GM20431 (cell line): Measurements from ENCODE around the gene STPG3.

Source experiments
- in situ Hi-C: fragments of 300-500 bp; cut with MseI, MboI; formaldehyde crosslinking; loops from one replicate; pipeline ENCODE4 v1.15.0; 2020; ENCODE audit warnings: low sequenced_read_pairs; ENCODE audit not compliant: unreplicated experiment

Gene STPG3

DNA sequence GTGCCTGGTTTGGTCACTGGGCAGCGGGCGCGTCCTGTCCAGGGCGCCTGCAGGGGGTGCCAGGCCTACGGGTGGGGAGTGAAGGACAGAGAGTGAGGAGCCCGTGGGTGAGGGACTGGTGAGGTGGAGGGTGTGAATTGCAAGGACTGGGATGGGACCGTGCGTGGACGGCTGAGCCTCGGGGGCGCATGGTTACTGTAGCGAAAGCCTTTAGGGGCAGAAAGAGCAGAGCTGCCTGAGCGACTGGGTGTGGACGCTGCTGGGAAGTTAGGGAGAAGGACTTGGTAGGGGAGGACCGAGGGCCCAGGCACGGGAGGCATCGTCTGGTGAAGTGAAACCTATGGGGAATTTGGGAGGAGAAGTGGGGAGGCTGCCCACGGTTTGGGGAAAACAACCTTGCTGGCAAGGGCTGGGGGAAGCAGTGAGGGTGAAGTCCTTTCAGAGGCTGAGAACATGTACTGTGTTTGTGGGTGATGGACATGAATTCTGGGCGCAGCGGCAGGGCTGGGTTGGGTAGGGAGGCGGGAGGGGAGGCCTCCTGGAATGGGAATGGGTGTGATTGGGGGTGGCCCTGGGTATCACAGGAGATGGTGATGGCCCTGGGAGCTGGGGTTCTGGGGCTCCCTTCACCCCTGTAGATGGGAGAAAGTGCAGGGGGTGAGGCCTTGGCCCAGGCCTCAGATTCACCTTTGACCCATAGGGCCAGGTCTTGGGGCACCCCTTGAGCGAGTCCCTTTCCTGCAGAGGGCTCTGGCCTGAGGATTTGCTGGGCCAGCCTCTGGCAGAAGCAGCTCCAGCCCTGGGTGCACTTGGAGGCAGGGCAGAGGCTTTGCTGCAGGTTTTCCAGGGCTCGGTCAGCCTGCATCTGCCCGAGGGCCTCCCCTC, 24.7 kb downstream of the STPG3 start:
- in situ Hi-C loops: no loop called here

DNA sequence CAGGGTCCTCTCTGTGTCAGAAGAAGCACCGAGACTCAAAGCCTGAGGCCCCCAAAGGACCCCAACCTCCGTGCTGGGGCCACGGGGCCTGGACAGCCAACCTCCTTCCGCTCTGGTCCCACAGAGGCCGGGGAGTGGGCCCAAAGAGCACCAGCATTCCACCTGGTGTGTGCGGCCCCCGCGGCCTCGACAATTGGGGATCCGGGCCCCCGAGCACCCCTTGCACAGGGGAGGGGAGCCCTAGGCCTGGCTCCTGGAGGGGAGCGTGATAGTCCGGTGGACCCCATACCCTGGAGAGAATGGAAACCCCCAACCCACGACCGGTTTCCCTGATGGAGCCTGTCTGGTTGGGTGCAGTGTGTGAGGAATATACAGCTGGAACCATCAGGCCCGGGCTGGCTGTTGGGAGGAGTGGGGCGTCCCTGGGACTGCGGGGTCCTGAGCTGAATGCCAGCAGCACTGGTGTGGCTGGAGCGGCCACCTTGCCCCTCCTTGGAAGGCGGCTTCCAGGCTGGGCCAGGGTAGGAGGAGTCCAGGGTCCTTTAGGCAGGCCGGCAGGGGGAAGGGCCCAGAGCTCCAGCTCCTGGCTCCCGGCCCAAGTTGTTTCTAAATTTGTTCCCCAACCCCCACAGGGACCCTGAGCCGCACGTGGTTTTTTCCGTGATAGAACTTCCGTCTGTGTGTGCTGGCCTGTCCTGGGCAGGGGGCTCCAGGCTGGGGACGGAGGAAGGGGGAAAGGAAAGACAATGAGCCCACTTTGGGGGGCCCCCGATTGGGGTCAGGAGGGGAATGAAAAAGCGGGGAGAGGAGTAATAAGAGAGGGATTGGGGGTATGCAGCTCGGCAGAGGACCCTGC, 25.6 kb downstream of the STPG3 start:
- in situ Hi-C loops: no loop called here

DNA sequence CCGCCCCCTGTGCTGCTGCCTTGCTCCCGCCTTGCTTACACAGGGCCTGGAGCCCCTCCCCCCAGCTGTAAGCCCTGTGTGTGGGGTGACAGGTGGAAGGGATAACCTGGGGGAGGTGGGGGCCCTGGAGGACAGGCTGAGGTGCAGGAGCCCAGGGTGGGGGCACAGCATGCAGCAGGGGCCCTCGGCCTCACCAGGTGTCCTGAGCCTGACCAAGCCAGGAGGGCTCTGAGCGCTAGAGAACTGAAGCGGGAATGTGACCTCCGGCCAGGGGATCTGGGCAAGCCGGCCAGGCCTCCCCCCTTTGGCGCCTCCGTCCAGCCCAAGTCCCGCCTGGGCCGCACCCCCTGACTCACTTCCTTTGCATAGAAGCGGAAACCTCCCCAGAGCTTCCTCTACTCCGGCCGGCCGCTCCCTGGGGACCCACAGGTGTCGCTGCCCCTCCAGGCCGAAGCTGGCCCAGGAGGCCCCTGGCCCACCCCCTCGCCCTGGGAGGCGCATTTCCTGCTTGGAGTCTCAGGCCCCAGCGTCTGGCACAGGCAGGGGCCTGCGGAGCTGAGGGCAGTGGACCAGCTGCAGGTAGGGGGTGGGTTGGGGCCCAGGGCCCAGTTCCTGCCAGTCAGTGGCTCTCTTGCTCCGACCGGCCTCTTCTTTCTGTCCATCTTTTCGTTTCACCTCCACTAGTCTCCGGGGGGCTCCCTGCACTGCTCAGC, 26.4 kb downstream of the STPG3 start, which contains the start of gene TOR4A:
Gene TOR4A, plus strand, starts transcription at position 398 of the 713 bp plus-strand sequence. CDS start 964 bp downstream, outside the sequence.
- in situ Hi-C loops: no loop called here

DNA sequence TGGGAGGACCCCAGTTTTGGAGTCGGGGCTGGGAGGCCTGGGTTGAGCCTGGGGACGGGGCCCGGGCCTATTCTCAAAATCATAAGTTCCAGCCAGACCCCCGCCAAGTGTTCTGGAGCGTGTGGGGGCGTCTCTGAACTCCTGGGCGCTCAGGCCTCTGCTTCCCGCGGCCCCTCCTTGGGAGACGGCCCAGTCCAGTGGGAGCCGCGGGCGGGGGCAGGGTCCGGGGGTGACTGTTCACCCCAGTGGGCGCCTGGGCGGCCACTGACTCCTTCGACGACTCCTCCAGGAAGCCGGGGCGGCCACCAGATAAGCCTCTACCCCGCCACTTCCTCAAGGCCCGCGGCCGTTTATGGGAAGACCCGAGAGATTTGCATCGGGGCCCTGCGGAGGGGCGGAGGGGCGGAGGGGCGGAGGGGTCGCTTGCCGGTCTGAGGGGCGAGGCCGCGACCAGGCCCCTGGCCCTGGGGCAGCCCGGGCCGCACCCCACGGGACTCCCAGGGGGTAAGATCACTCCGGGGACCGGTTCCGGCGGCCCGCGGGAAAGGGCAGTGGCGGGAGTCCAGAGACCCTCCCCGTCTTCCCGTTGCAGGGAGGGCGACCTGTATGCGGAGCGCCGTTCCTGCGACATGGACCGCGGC, 27.1 kb downstream of the STPG3 start:
- in situ Hi-C loops: no loop called here

DNA sequence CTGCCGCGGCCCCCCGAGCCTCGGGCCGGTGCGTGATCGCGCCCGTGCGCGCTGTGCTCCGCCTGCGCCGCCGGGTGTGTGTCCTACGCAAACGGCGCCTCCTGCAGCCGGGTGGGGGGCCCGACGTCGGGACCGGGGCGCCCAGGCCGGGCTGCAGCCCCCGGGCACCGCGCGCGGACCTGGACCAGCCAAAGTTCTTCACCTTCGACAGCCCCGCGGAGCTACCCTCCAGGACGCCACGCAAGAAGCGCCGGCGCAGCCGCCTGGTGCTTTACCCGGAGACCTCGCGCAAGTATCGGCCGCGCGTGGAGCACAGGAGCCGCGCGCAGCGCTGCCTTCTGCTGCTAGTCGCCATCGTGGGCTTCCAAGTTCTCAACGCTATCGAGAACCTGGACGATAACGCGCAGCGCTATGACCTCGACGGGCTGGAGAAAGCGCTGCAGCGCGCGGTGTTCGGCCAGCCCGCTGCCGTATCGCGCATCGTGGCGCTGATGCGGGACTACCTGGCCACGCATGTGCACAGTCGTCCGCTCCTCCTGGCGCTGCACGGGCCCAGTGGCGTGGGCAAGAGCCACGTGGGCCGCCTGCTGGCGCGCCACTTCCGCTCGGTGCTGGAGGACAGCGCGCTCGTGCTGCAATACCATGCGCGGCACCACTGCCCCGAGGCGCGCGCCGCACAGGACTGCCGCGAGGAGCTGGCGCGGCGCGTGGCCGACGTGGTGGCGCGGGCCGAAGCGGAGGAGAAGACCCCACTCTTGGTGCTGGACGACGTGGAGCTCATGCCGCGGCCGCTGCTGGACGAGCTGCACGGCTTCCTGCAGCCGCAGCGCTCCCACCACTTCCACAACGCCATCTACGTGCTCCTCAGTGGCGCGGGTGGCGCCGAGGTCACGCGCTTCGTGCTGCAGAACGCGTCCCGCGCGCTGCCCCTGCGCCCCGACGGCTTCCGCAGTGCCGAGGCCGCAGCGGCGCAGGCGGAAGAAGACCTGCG, 27.9 kb downstream of the STPG3 start:
- in situ Hi-C loops: no loop called here

DNA sequence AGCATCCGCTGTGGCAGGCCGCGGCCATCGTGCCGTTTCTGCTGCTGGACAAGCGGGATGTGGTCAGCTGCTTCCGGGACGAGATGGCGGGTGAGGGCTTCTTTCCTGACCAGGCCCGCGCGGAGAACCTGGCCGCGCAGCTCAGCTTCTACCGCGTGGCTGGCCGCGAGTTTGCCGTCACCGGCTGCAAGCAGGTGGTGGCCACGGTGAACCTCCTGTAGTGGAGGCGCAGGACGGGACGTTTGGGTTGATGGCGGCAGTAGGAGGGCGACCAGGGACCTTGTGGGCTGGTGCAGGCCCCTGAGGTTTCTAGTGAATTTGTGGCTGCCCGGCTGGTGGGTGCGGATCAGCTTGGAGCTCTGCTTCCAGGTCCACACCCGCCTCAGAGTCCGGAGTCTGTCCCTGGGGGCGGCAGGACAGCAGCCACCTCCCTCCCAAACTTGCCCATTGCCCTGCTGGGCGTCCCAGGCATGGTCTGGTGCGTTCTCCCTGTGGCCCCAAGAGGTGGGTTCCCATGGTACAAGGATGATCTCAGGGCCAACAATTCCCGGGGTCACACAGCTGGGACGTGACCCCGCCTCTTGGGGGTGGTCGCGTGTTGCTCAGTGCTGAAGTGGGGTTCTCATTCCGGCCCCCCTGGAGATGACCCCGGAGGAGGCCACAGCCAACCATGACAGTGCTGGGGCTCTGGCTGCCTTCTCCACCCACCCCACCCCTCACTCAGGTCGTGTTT, 28.8 kb downstream of the STPG3 start:
- in situ Hi-C loops: no loop called here

DNA sequence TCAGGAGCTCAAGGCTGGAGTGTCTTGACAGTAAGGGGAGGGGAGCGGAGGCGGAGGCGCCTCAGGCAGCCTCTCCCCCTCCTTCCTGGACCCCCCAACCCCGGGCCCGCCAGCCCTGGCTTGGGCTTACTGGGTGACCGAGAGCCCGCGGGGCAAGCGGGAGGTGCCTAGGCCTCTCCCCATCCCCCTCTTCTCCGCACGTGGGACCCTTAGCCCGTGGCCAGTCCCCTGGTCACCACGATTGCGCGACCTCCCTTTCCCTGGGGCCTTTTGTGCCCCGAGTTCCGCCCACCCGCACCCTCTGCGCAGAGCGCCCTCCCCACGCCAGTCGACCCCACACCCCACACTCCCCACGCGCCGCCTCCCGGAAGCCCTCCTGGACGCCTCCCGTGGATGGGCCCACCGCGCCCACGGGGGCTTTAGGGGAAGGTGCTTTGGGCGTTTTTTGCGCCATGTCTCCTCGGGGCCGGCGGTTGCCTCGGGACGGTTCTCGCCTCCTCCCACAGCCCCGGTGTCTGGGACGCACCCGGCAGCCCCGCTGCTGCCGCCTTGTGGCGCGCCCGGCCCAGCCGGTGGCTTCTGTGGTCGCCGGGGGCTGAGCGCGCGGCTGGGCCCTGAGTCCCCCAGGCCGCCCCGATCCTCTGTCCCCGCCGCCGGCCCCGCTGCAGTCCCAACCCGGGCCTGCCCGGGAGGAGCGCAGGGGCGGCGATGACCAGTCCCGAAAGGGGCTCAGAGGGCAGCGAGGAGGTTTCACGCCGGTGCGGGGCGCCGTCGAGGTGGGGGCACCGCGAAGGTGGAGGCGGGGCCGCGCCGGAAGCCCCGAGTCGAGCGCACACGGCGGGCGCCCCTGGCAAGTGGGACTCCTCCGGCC, 29.6 kb downstream of the STPG3 start:
- in situ Hi-C loops: no loop called here

DNA sequence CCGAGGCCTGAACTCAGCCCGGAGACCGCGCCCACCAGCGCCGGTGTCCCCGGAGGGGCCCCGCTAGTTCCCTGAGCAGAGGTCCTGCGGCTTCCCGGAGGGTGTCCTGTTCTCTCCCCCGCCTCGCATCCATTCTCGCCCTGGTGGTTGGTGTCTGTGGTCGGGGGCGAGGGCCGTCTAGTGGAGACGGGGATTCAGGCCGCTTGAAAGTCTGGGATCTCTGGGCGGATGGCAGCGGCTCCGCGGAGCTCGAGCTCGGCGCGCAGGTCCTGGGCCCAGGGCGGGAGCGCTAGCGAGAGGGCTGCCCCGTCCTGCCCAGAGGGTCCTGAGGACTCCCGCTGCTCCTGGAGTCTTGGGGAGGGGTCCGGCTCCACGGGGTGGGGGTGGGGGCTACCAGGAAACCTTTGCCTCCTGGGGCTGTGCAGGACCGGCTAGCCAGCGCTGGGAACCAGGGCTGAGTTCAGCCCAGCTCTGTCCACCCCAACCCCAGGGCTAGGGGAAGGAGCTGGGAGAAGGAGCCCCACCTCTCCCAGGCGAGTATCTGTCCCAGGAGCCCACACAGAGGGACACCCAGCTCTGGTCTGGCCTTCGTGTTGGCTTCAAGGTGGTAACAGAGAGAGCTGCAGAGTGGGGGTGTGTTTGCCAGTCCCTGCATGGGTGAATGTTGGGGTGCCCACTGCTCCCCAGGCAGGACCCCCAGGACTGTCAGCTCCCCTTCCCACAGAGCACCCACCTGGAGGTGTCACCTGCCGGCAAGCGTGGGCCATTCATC, 30.4 kb downstream of the STPG3 start:
- in situ Hi-C loops: no loop called here

DNA sequence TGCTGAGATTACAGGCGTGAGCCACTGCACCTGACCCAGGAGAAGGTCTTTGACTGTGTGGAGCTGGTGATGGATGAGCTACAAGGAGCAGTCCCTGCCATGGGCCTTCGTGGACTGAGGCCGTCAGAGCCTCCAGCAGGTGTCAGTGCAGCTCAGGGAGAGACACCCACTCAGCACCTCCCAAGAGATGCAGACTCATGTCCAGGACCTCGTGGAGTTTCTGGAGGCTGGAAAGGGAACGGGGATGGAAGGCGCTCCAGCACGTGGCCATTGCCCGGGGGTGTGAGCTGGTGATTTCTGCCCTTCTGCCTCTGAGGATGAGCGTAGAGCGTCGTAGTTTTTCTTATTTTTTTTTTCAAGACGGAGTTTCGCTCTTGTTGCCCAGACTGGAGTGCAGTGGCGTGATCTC, 35.9 kb downstream of the STPG3 start:
- in situ Hi-C loops: no loop called here

DNA sequence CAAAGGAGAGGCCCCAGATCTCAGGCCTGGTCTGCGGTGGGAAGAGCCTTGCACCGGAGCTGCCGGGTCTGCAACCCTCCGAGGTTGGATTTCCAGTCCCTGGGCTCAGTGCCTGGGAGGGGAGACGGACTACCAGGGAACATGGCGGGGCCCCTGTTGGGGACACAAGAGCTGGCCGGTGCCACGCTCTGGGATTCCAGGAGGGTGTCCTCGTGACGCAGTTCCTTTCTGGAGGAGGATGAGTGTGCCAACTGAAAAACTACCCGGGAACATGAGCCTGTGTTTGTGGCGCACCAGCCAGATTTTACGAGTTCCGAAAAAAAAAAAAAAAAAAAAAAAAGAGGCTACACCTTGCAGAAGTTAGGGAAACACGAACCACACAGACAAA, 42.0 kb downstream of the STPG3 start:
- in situ Hi-C loops: loop anchor here (10.0 kb wide), 1 partner anchor 142 kb away; no protein-coding TSS in a partner anchor

DNA sequence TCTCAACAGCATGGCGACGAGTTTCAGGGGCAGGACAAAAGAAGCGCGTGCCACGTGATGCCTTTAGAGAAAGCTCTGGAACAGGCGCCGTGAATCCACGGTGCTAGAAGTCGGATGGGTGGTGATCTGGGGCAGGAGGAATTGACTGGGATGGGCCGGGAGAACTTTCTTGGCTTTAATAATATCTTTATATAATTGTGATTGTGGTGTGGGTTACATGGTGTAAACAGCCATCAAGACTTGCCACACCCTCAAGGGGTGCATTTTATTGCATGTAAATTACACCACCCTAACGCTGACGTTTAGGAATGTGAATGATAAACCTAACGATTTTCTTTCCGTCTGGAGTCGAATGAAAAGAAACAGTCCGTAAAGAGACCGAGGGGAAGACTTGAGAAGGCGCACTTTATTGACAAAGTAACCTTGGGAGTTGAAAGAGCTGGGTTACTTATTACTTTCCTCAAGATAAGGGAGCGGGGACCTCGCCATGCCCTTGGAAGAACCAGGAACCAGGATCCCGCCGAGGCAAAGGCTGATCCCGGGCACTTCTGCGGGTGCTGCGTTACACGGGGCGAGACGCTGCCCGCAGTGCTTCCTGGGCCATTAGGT, 42.5 kb downstream of the STPG3 start:
- in situ Hi-C loops: loop anchor here (10.0 kb wide), 1 partner anchor 141 kb away; no protein-coding TSS in a partner anchor

DNA sequence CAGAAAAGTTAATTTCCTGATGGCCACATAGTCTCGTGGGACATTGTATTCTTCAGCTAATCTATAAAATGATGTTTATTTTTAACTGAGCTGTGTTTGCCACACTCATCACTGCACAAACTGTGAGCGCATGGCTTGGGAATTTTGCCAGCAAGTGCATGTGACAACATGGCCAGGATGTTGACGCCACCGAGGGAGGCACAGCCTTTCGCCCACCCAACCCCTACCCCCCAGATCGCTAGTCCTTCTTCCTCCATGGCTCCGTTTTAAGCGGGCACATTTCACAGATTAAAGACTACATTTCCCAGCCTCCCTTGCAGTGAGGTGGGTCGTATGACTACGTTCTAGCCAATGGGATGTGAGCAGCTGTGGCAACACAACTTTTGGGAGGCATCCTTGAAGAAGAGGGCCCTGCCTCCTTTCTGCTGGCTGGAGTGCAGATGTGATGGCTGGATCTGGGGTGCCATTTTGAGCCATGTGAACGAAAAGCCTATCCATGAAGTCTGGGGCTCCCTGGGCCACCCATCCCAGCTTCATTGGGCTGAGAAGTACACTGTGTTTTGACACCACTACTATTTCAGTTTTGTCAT, 43.1 kb downstream of the STPG3 start:
- in situ Hi-C loops: loop anchor here (10.0 kb wide), 1 partner anchor 141 kb away; no protein-coding TSS in a partner anchor

DNA sequence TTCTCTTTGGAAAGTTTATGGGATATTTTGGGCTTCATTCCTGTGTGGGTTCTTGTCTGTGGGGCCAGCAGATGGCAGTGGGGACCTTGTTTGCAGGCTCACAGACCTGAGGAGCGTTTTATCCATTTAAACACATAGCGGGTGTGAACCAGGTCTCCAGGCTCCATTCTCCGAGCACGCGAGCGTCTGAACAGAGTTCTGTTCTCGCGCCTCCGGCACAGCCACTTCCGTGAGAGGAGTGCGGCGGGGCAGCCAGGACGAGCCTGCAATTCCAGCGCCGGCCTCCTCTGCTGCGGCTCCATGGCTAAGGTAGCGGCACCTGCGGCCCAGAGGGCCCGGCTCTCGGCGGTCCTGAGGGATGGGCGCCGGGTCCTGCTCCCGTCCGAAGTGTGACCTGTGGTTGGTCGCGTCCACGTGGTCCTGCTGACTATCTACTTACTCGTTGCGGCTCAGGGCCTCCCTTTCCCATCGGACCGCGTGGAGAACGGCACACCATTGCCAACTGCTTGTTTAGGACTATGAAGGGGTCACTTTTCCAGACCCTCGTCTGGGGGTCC, 43.7 kb downstream of the STPG3 start:
- in situ Hi-C loops: loop anchor here (10.0 kb wide), 1 partner anchor 140 kb away; no protein-coding TSS in a partner anchor

DNA sequence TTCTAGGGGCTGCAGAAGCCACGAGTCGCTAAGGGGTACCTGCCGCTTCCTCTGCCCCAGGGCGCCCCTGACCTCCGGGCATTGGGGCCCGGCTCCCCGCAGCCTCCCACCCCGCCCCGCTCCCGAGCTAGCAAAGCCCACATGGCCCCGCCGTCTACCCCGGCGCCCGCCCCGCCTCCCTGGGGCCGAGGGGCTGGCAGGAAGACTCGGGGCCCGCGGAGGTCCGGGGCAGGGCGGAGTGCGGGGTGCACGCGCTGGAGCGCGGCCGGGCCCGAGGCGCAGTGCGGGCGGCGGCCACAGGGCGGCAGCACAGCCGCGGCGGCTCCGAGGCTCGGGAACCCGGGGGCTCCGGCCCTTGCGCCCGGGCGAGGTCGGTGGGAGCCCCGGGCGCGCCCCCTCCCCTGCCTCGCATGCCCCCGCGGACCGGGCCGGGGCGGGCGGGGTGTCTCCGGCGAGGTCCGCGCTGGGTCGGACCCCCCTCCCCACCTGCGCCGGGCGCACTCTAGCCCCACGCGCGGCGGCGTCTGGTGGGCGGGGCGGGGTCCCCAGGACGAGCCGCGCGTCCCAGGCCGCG, 44.2 kb downstream of the STPG3 start:
- in situ Hi-C loops: loop anchor here (10.0 kb wide), 1 partner anchor 139 kb away; no protein-coding TSS in a partner anchor
